Pancreas (tissue), 10 donors: ENCODE measurements around the gene VILL. TPM values are rescaled to one million over a fixed set of nuclear protein-coding genes. Genes with fewer than 3 reads are reported as not detected.

Source experiments
- ATAC-seq, 4 donors: fragments of 200-7000 bp; cut with Tn5 transposase; one replicate each; pipeline versions ENCODE4 v1.8.0 to v1.9.1; 2020; ENCODE audit warnings: mild to moderate bottlenecking in 4 of 4, moderate library complexity in 4 of 4
- DNase-seq, 6 donors: peaks; one replicate each; pipeline ENCODE4 v3.0.0-alpha.2; 2020
- FAIRE-seq: peaks from 2 replicates; lab custom pipeline; 2012; peaks lifted over from hg19 to GRCh38; lab: Jason Lieb, UNC
- H3K27ac ChIP-seq, 4 donors: fragments of 200-600 bp; sonication (generic); 1 replicate in 3 of 4; 2 replicates in 1 of 4; pipeline versions ENCODE4 v1.5.0 to v1.8.0; 2020
- H3K27me3 ChIP-seq, 4 donors: fragments of 200-600 bp; one replicate each; pipeline ENCODE4 v1.8.0; 2021
- H3K36me3 ChIP-seq, 3 donors: fragments of 200-600 bp; sonication (generic) in 1 of 3; one replicate each; pipeline versions ENCODE4 v1.5.0 to v1.8.0; 2020 to 2021
- H3K4me1 ChIP-seq, 3 donors: fragments of 200-600 bp; one replicate each; pipeline ENCODE4 v1.8.0; 2021
- H3K4me3 ChIP-seq, 4 donors: fragments of 200-600 bp; sonication (generic) in 2 of 4; one replicate each; pipeline versions ENCODE4 v1.5.0 to v1.8.0; 2020 to 2021
- H3K9me3 ChIP-seq, 4 donors: fragments of 200-600 bp; one replicate each; pipeline ENCODE4 v1.8.0; 2021
- CTCF ChIP-seq, 4 donors: fragments of 200-600 bp; sonication (generic) in 3 of 4; IDR thresholded peaks; one replicate each; pipeline versions ENCODE4 v1.5.0 to v1.8.0; 2021; ENCODE audit warnings: antibody characterized with exemption in 4 of 4
- WGBS, 2 donors: extraction: QIAGEN DNeasy Blood & Tissue Kit; methylation state at CpG; one replicate each; pipeline ENCODE4 v1.1.7; 2013; 5-methylcytosine and 5-hydroxymethylcytosine counted together
- intact Hi-C, 3 donors: fragments of 100-400 bp; cut with DNase I; formaldehyde crosslinking; loops; one replicate each; pipeline versions ENCODE4 v1.11.1 to v1.14.2; 2022
- polyA plus RNA-seq, 2 donors: library from polyadenylated mRNA; stranded (reverse); fragments of 200-250 nt; gene quantifications; one replicate each; pipeline ENCODE4 v1.2.3, GENCODE V29; 2013
- total RNA-seq, 6 donors: library from RNA; stranded (reverse); fragmentation: NEBNext Ultra II Directional in 4 of 6; extraction: Animal tissue kit (Norgen Biotek cat#: 25700) in 4 of 6; gene quantifications; one replicate each; pipeline versions ENCODE4 v1.2.1 to v1.2.4, GENCODE V29; 2021 to 2023
- donor health status: healthy with polysubstance abuse.
- donor health status: DM: no; HTN: no; CAD: no; lungs with moderate emphysema.
- donor health status: DM: no; HTN: no; CAD: no.
- donor health status: control.
- donor health status: control.
- donor health status: Bipolar disorder and iron deficiency.
- donor health status: DM: yes; HTN: yes; CAD: no.
- donor health status: DM: no; HTN: no; CAD: no.
- donor health status: DM: no; HTN: no; CAD: no.
- donor health status: DM: yes; HTN: yes; CAD: no.

Gene VILL
- total and polyA plus RNA-seq, 8 donors: 1.2 to 7.0 (median 3.8) TPM

GRCh38 chr3:38020342-38020726 is 29.7 kb downstream of the VILL start:
- 63 to 67% methylated on average over 3 of the region's 3 CpGs for WGBS, 2 donors
- Histone ChIP-seq H3K27me3 (no peaks in the 10 kb centered on the region), H3K4me1 (peaks cover 0 to 8% (median 0%) of the 10 kb centered on the region in 3 donors), H3K4me3 (no peak overlapping the region), H3K36me3 (peaks cover 0 to 10% (median 0%) of the 10 kb centered on the region in 3 donors), H3K9me3 (no peaks in the 10 kb centered on the region), H3K27ac (no peak overlapping the region)
- DNase-seq (no peak), FAIRE-seq (no peak), ATAC-seq (no peak)
- TF ChIP-seq CTCF (IDR thresholded peaks at IDR 0.05): no peak
- intact Hi-C loops: no loop called here

- FAIRE-seq (no peak), ATAC-seq (no peak), DNase-seq (peak in 1 of 6 donors; percentile 46)
- H3K27ac ChIP-seq: no peak overlapping the region
- WGBS, 2 donors: 91 to 98% methylated on average over 4 of the region's 4 CpGs
- no peak overlapping the region for H3K4me3 ChIP-seq
- intact Hi-C loops: no loop called here
- no peak for TF ChIP-seq CTCF (IDR thresholded peaks at IDR 0.05)
- H3K4me1 ChIP-seq: peaks cover 0 to 8% (median 6%) of the 10 kb centered on the region in 3 donors
- peaks cover 0 to 2% (median 0%) of the 10 kb centered on the region in 3 donors for H3K36me3 ChIP-seq
- H3K9me3 ChIP-seq: no peaks in the 10 kb centered on the region
- no peaks in the 10 kb centered on the region for H3K27me3 ChIP-seq
These were observed 30.6 kb downstream of the VILL start for GRCh38 chr3:38021196-38021595.

GRCh38 chr3:38022301-38022700 is 31.7 kb downstream of the VILL start:
- no peaks in the 10 kb centered on the region for H3K27me3 ChIP-seq
- DNase-seq: no peak
- FAIRE-seq: no peak
- no peak for ATAC-seq
- H3K9me3 ChIP-seq: no peaks in the 10 kb centered on the region
- peaks cover 0 to 8% (median 6%) of the 10 kb centered on the region in 3 donors for H3K4me1 ChIP-seq
- H3K27ac ChIP-seq: no peak overlapping the region
- intact Hi-C loops: no loop called here
- no peak overlapping the region for H3K4me3 ChIP-seq
- WGBS, 2 donors: 57 to 71% methylated on average over 3 of the region's 3 CpGs
- H3K36me3 ChIP-seq: no peaks in the 10 kb centered on the region
- no peak for TF ChIP-seq CTCF (IDR thresholded peaks at IDR 0.05)

- no peak for TF ChIP-seq CTCF (IDR thresholded peaks at IDR 0.05)
- no peaks in the 10 kb centered on the region for H3K27me3 ChIP-seq
- peak overlapping the region in 1 of 4 donors; percentile 88 for H3K27ac ChIP-seq
- DNase-seq: peak in 1 of 6 donors; percentile 49
- ATAC-seq: no peak
- no peak for FAIRE-seq
- intact Hi-C loops: no loop called here
- H3K9me3 ChIP-seq: no peaks in the 10 kb centered on the region
- 73 to 77% methylated on average over 6 of the region's 6 CpGs for WGBS, 2 donors
- H3K4me1 ChIP-seq: peaks cover 0 to 8% (median 6%) of the 10 kb centered on the region in 3 donors
- no peak overlapping the region for H3K4me3 ChIP-seq
- no peaks in the 10 kb centered on the region for H3K36me3 ChIP-seq
These were observed 32.5 kb downstream of the VILL start for GRCh38 chr3:38022896-38023709.

GRCh38 chr3:38026856-38027255 is 36.3 kb downstream of the VILL start:
- no peaks in the 10 kb centered on the region for H3K9me3 ChIP-seq
- 75% methylated on average over 4 of the region's 4 CpGs for WGBS, 2 donors
- TF ChIP-seq CTCF (IDR thresholded peaks at IDR 0.05): no peak
- DNase-seq: no peak
- no peak overlapping the region for H3K4me3 ChIP-seq
- intact Hi-C loops: no loop called here
- no peak for FAIRE-seq
- ATAC-seq: no peak
- H3K36me3 ChIP-seq: no peaks in the 10 kb centered on the region
- peaks cover 0 to 8% (median 6%) of the 10 kb centered on the region in 3 donors for H3K4me1 ChIP-seq
- no peak overlapping the region for H3K27ac ChIP-seq
- no peaks in the 10 kb centered on the region for H3K27me3 ChIP-seq
